ENCODE measurements around the gene AP1AR. TPM values are rescaled to one million over a fixed set of nuclear protein-coding genes. Genes with fewer than 3 reads are reported as not detected.

The AP1AR gene
- total RNA-seq, 1 experiment from 2014 or later: 30.8 TPM

DNA sequence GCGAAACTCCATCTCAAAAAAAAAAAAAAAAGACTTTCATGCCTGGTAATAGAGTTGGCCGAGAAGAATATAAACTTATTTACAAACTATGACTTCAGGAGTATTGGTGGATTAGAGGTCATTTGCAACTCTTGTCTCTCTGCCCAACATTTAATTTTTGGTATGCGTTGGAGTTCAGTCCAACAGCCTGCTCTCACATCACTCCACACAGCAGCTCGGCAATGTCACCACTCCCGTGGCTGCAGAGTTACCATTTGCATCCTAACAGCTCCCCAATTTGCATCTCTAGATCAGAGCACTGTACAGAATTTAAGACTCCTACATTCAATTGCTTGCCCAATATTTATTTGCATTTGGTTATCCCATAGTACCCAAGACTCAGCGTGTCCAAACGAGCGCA lies 40.9 kb upstream of the AP1AR start:
- Mint-ChIP-seq H3K4me1 (ENCODE audit: low read depth, unreplicated experiment) (no peaks in the 10 kb centered on the region), H3K9me3 (ENCODE audit: low read depth, unreplicated experiment) (no peaks in the 10 kb centered on the region), H3K27me3 (ENCODE audit: unreplicated experiment) (no peaks in the 10 kb centered on the region), H3K4me3 (ENCODE audit: low read depth, unreplicated experiment) (no peak overlapping the region), H3K36me3 (ENCODE audit: insufficient read depth, unreplicated experiment) (no peaks in the 10 kb centered on the region), H3K27ac (ENCODE audit: unreplicated experiment) (no peak overlapping the region)
- no peak for DNase-seq
- intact Hi-C loops (cut with micrococcal nuclease; ENCODE audit: unreplicated experiment): no loop called here
- CTCF ChIA-PET: interaction anchor here (0.7 kb wide), 1 partner anchor 610 kb away, joined by 6 read pairs; no protein-coding TSS in a partner anchor
- BruUV-seq (replicated peaks): no TSS peak
- TF ChIP-seq, protein P1, sequence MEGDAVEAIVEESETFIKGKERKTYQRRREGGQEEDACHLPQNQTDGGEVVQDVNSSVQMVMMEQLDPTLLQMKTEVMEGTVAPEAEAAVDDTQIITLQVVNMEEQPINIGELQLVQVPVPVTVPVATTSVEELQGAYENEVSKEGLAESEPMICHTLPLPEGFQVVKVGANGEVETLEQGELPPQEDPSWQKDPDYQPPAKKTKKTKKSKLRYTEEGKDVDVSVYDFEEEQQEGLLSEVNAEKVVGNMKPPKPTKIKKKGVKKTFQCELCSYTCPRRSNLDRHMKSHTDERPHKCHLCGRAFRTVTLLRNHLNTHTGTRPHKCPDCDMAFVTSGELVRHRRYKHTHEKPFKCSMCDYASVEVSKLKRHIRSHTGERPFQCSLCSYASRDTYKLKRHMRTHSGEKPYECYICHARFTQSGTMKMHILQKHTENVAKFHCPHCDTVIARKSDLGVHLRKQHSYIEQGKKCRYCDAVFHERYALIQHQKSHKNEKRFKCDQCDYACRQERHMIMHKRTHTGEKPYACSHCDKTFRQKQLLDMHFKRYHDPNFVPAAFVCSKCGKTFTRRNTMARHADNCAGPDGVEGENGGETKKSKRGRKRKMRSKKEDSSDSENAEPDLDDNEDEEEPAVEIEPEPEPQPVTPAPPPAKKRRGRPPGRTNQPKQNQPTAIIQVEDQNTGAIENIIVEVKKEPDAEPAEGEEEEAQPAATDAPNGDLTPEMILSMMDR (IDR thresholded peaks at IDR 0.05; ENCODE audit: unreplicated experiment): no peak

DNA sequence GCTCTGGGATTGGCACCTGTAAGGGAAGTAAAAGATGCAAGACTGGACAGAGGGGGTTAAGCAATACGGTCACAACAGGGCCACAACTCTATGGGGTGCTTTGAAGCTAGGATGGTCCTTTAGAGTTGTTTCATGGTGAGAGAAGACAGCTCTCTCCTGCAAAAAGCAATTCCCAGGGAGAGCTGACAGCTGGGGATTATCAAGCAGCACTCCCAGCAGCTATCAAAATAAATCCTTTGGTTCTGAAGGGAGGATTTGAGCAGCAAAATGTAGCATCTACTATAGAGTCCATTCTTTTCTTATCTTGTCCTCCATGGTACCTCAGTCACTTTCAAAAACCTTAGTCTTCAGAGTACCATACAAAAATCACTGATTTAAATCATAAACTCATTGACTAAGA lies 35.1 kb upstream of the AP1AR start:
- DNase-seq: no peak
- intact Hi-C loops (cut with micrococcal nuclease; ENCODE audit: unreplicated experiment): no loop called here
- TF ChIP-seq, protein P1 (IDR thresholded peaks at IDR 0.05; ENCODE audit: unreplicated experiment): no peak
- CTCF ChIA-PET: no interaction called here
- Mint-ChIP-seq H3K9me3 (ENCODE audit: low read depth, unreplicated experiment) (no peaks in the 10 kb centered on the region), H3K4me1 (ENCODE audit: low read depth, unreplicated experiment) (peaks cover 10% of the 10 kb centered on the region), H3K27me3 (ENCODE audit: unreplicated experiment) (no peaks in the 10 kb centered on the region), H3K27ac (ENCODE audit: unreplicated experiment) (no peak overlapping the region), H3K36me3 (ENCODE audit: insufficient read depth, unreplicated experiment) (no peaks in the 10 kb centered on the region), H3K4me3 (ENCODE audit: low read depth, unreplicated experiment) (no peak overlapping the region)
- no TSS peak for BruUV-seq (replicated peaks)

DNA sequence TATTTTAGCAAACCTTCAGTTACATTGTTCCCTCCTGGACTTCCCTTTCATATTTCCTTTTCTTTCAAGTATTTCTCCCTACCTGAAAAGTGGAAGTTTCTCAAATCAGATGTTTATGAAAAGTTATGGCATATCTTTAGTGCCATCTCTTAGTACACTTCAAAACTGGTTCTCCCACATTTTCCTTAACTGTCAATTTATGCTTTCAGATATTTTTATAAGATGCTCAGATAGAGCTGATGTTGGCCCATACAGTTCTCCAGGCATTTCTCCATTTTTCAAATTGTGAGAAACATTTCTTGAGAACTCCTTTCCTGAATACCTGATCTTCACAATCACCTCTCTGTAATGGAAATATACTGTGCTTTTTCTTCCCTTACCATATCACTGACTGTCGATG lies 32.5 kb upstream of the AP1AR start:
- no peaks in the 10 kb centered on the region for H3K27me3 Mint-ChIP-seq (ENCODE audit: unreplicated experiment)
- H3K4me3 Mint-ChIP-seq (ENCODE audit: low read depth, unreplicated experiment): no peak overlapping the region
- BruUV-seq (replicated peaks): no TSS peak
- CTCF ChIA-PET: no interaction called here
- no peaks in the 10 kb centered on the region for H3K36me3 Mint-ChIP-seq (ENCODE audit: insufficient read depth, unreplicated experiment)
- H3K4me1 Mint-ChIP-seq (ENCODE audit: low read depth, unreplicated experiment): peaks cover 10% of the 10 kb centered on the region
- intact Hi-C loops (cut with micrococcal nuclease; ENCODE audit: unreplicated experiment): no loop called here
- H3K9me3 Mint-ChIP-seq (ENCODE audit: low read depth, unreplicated experiment): no peaks in the 10 kb centered on the region
- TF ChIP-seq, protein P1 (IDR thresholded peaks at IDR 0.05; ENCODE audit: unreplicated experiment): no peak
- H3K27ac Mint-ChIP-seq (ENCODE audit: unreplicated experiment): no peak overlapping the region
- DNase-seq: no peak

DNA sequence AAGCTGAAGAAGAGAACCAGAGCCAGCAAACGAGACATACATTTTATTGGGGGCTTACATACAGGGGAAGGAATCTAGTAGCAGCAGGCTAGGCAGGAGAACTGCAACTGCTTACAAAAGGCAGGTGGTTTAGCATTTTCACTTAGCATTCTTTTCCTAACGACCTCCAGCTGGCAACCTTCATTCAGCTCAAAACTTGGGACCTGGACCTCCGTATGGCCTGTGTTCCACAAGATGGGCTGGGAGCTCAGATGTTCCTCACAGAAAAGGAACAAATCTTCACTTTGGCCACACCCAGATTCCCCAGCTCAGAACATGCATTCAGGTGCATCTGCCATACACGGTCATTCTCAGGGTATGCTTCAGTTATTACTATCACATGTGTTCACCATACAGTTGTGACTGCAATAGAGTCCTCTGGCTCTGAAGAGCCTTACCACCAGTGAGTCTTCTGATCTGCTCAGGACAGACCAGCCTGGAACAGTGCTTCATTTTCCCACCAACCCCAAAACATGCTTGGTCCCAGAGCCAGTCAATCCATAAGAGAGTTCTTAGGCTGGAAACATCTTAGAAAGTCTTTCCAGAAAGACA lies 29.6 kb upstream of the AP1AR start:
- BruUV-seq (replicated peaks): no TSS peak
- DNase-seq: no peak
- TF ChIP-seq, protein P1 (IDR thresholded peaks at IDR 0.05; ENCODE audit: unreplicated experiment): no peak
- H3K36me3 Mint-ChIP-seq (ENCODE audit: insufficient read depth, unreplicated experiment): no peaks in the 10 kb centered on the region
- CTCF ChIA-PET: no interaction called here
- intact Hi-C loops (cut with micrococcal nuclease; ENCODE audit: unreplicated experiment): no loop called here
- no peaks in the 10 kb centered on the region for H3K27me3 Mint-ChIP-seq (ENCODE audit: unreplicated experiment)
- no peak overlapping the region for H3K4me3 Mint-ChIP-seq (ENCODE audit: low read depth, unreplicated experiment)
- H3K4me1 Mint-ChIP-seq (ENCODE audit: low read depth, unreplicated experiment): peaks cover 10% of the 10 kb centered on the region
- H3K9me3 Mint-ChIP-seq (ENCODE audit: low read depth, unreplicated experiment): no peaks in the 10 kb centered on the region
- no peak overlapping the region for H3K27ac Mint-ChIP-seq (ENCODE audit: unreplicated experiment)

All from Calu3 (cell line).